OCI-LY7 (cell line): Measurements from ENCODE around the gene KIF6. TPM values are rescaled to one million over a fixed set of nuclear protein-coding genes. Genes with fewer than 3 reads are reported as not detected.

Experiments used
- BruUV-seq: library from RNA; stranded (reverse); fragments of 400-500 nt; replicated peaks from 2 replicates; lab custom pipeline; 2021; lab: Mats Ljungman, UMichigan
- CTCF ChIA-PET: fragments of 300-600 bp; sonication (Branson Sonifier 250); formaldehyde crosslinking; loops from one replicate; lab custom pipeline; 2022; ENCODE audit warnings: antibody characterized with exemption; ENCODE audit not compliant: unreplicated experiment; lab: Charles Lee
- POLR2A ChIA-PET: fragments of 300-600 bp; sonication (Branson Sonifier 250); formaldehyde crosslinking; loops from one replicate; lab custom pipeline; 2022; ENCODE audit warnings: antibody characterized with exemption; lab: Charles Lee
- DNase-seq: peaks from one replicate; pipeline ENCODE4 v3.0.0-alpha.2; 2015; ENCODE audit warnings: low spot score
- H2AFZ ChIP-seq: fragments of 200-600 bp; sonication (generic), shearing (Covaris generic); 2 replicates; pipeline ENCODE4 v1.6.1; 2014; ENCODE audit warnings: mild to moderate bottlenecking, antibody characterized with exemption, low read length, moderate library complexity
- H3K27ac ChIP-seq: fragments of 200-600 bp; sonication (generic); 2 replicates; pipeline ENCODE4 v1.5.1; 2014; ENCODE audit warnings: mixed run types, low read depth, mild to moderate bottlenecking, moderate library complexity, low read length, inconsistent platforms; ENCODE audit not compliant: poor library complexity, severe bottlenecking
- H3K36me3 ChIP-seq: fragments of 200-600 bp; sonication (generic); 2 replicates; pipeline ENCODE4 v1.6.1; 2014; ENCODE audit warnings: mild to moderate bottlenecking, antibody characterized with exemption, low read length, moderate library complexity, mixed read lengths; ENCODE audit not compliant: insufficient read depth
- H3K4me1 ChIP-seq: fragments of 200-600 bp; sonication (generic); 2 replicates; pipeline ENCODE4 v1.5.1; 2014; ENCODE audit warnings: mild to moderate bottlenecking, low read length; ENCODE audit not compliant: insufficient read depth, poor library complexity, severe bottlenecking
- H3K4me2 ChIP-seq: fragments of 200-600 bp; sonication (generic); 2 replicates; pipeline ENCODE4 v1.6.1; 2014; ENCODE audit warnings: mild to moderate bottlenecking, low read length
- H3K4me3 ChIP-seq: fragments of 200-600 bp; sonication (generic); 2 replicates; pipeline ENCODE4 v1.5.1; 2014; ENCODE audit warnings: mild to moderate bottlenecking, low read depth, low read length; ENCODE audit not compliant: poor library complexity, severe bottlenecking
- H3K79me2 ChIP-seq: fragments of 200-600 bp; sonication (generic); 2 replicates; pipeline ENCODE4 v1.6.1; 2016; ENCODE audit warnings: low read depth, mild to moderate bottlenecking, low read length, moderate library complexity, mixed read lengths; ENCODE audit not compliant: insufficient read depth
- H3K9me2 ChIP-seq: fragments of 200-600 bp; sonication (generic); 2 replicates; pipeline ENCODE4 v1.6.1; 2016; ENCODE audit warnings: mild to moderate bottlenecking, low read length, mixed read lengths; ENCODE audit not compliant: insufficient read depth
- H3K9me3 ChIP-seq: fragments of 200-600 bp; sonication (generic); 2 replicates; pipeline ENCODE4 v1.6.1; 2014; ENCODE audit warnings: mild to moderate bottlenecking, mixed run types, low read length, mixed read lengths
- H4K20me1 ChIP-seq: fragments of 200-600 bp; sonication (generic); 2 replicates; pipeline ENCODE4 v1.6.1; 2014; ENCODE audit warnings: mild to moderate bottlenecking, antibody characterized with exemption, low read length, moderate library complexity, mixed read lengths; ENCODE audit not compliant: insufficient read depth
- EZH2phosphoT487 ChIP-seq: fragments of 200-600 bp; sonication (generic); IDR thresholded peaks from 2 replicates; pipeline ENCODE4 v1.6.1; 2018; ENCODE audit warnings: low read depth, borderline replicate concordance, mild to moderate bottlenecking, mixed run types, antibody characterized with exemption, low read length, moderate library complexity, mixed read lengths
- intact Hi-C: fragments of 100-400 bp; cut with micrococcal nuclease; formaldehyde crosslinking; loops from one replicate; pipeline ENCODE4 v1.10.0; 2022; ENCODE audit not compliant: unreplicated experiment
- total RNA-seq, 2 experiments: library from RNA; depleted of rRNA in 1 of 2; stranded (reverse); fragments of >200 nt in 1 of 2; shearing (Covaris generic) in 1 of 2; gene quantifications; 2 replicates each; pipeline ENCODE4 v1.2.3, GENCODE V29; 2014 to 2022
- TF ChIP-seq, protein P1 (sequence below): fragments of 200-600 bp; sonication (generic); conservative IDR thresholded peaks from 2 replicates; pipeline ENCODE4 v1.5.1; 2014; ENCODE audit warnings: mild to moderate bottlenecking, antibody characterized with exemption, low read length, moderate library complexity, mixed read lengths

The KIF6 gene
- total RNA-seq, 2 experiments from 2014 or later, result not detected

DNA sequence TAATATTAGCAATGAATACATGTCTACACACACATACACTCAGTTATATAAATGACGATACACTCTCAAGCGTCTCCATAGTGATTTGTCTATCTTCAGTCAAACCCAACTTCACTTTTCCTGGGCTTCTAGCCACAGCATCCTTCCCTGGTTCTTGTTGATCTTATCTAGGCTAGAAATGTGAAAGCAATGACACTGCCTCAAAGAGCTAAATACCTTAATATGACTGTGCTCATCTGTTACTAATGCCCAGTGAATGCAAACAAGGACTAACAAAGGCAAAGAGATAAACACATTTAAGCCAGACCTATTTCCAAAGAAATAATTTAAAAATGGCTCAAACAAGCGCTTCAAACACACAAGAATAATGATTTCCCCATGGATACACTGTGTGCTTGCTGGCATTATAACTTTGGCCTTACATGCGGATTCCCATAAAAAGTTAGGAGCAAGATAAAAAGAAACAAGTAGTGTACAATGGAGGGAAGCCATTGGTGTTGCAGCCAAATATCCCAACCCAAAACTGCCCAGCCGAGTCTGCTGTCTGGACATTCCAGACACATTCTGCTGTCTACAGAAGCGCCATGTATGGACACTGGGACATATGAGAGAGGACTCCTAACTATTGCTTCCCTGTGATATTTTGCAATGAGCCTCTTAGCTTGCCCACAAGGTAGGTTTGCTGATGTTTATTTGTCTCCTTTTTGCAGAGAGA lies 47.5 kb upstream of the KIF6 start:
- H3K4me1 ChIP-seq, result no peaks in the 10 kb centered on the region
- intact Hi-C loops, result no loop called here
- no peak overlapping the region for H3K27ac ChIP-seq
- CTCF ChIA-PET, result no interaction called here
- H3K79me2 ChIP-seq, result no peaks in the 10 kb centered on the region
- no peak for DNase-seq
- no peaks in the 10 kb centered on the region for H4K20me1 ChIP-seq
- H3K9me3 ChIP-seq, result no peaks in the 10 kb centered on the region
- no peak overlapping the region for H2AFZ ChIP-seq
- no TSS peak for BruUV-seq
- no peak for TF ChIP-seq EZH2phosphoT487
- TF ChIP-seq, protein P1, sequence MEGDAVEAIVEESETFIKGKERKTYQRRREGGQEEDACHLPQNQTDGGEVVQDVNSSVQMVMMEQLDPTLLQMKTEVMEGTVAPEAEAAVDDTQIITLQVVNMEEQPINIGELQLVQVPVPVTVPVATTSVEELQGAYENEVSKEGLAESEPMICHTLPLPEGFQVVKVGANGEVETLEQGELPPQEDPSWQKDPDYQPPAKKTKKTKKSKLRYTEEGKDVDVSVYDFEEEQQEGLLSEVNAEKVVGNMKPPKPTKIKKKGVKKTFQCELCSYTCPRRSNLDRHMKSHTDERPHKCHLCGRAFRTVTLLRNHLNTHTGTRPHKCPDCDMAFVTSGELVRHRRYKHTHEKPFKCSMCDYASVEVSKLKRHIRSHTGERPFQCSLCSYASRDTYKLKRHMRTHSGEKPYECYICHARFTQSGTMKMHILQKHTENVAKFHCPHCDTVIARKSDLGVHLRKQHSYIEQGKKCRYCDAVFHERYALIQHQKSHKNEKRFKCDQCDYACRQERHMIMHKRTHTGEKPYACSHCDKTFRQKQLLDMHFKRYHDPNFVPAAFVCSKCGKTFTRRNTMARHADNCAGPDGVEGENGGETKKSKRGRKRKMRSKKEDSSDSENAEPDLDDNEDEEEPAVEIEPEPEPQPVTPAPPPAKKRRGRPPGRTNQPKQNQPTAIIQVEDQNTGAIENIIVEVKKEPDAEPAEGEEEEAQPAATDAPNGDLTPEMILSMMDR, result no peak
- H3K4me2 ChIP-seq, result no peak overlapping the region
- no peaks in the 10 kb centered on the region for H3K9me2 ChIP-seq
- no peak overlapping the region for H3K4me3 ChIP-seq
- H3K36me3 ChIP-seq, result no peaks in the 10 kb centered on the region
- POLR2A ChIA-PET, result no interaction called here

DNA sequence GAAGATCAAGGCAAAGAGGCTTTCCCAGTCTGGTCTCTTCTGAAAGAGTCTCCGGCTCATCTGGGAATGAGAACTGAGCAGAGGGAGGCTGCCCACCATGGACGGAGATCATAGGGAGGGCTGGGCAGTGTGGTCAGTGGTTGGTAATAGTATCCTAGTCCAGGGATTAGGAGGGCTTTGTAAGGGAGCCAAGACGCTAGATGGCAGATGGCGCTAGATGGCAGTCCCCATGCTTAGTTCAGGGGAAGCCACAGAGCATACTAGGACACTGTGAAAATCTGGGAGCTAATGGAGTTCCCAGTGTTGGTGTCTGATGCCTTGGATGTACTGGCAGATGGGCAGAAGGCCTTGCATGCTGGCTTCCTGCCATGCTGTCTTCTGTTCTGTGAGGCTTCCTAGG lies 45.2 kb upstream of the KIF6 start:
- H2AFZ ChIP-seq, result no peak overlapping the region
- no peaks in the 10 kb centered on the region for H3K36me3 ChIP-seq
- no TSS peak for BruUV-seq
- POLR2A ChIA-PET, result no interaction called here
- TF ChIP-seq, protein P1, result no peak
- TF ChIP-seq EZH2phosphoT487, result no peak
- H4K20me1 ChIP-seq, result no peaks in the 10 kb centered on the region
- no peaks in the 10 kb centered on the region for H3K79me2 ChIP-seq
- CTCF ChIA-PET, result no interaction called here
- intact Hi-C loops, result no loop called here
- no peaks in the 10 kb centered on the region for H3K9me3 ChIP-seq
- DNase-seq, result no peak
- no peak overlapping the region for H3K27ac ChIP-seq
- no peaks in the 10 kb centered on the region for H3K9me2 ChIP-seq
- no peak overlapping the region for H3K4me3 ChIP-seq
- H3K4me2 ChIP-seq, result no peak overlapping the region
- no peaks in the 10 kb centered on the region for H3K4me1 ChIP-seq

DNA sequence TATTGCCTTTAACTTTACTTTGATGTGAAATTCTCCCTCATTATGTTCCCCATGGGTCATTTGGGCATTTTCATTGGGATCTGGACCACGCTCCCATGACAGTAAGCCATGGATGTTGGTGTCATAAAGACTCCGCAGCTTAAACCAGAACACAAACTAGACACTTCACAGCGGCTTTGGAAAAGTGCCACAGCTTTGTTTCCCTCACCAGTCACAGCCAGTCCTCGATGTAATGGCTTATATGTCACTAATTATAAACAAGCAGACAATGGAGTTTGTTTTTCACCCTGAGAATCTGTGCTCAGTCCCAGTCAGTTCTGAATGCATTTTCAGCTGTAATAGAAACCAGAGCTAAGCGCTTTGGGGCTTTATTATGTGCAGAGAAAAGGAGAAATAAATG lies 43.8 kb upstream of the KIF6 start:
- no peaks in the 10 kb centered on the region for H3K4me1 ChIP-seq
- no peak overlapping the region for H2AFZ ChIP-seq
- no peak overlapping the region for H3K27ac ChIP-seq
- no peaks in the 10 kb centered on the region for H4K20me1 ChIP-seq
- H3K4me2 ChIP-seq, result no peak overlapping the region
- H3K36me3 ChIP-seq, result no peaks in the 10 kb centered on the region
- BruUV-seq, result no TSS peak
- no peak for TF ChIP-seq EZH2phosphoT487
- TF ChIP-seq, protein P1, result no peak
- no peak for DNase-seq
- no peaks in the 10 kb centered on the region for H3K9me3 ChIP-seq
- intact Hi-C loops, result no loop called here
- no peaks in the 10 kb centered on the region for H3K79me2 ChIP-seq
- ChIA-PET POLR2A (no interaction called here), CTCF (no interaction called here)
- no peaks in the 10 kb centered on the region for H3K9me2 ChIP-seq
- no peak overlapping the region for H3K4me3 ChIP-seq
